Bronchial epithelial cell (primary cell): ENCODE results near the gene TAF3. TPM values are rescaled to one million over a fixed set of nuclear protein-coding genes. Genes with fewer than 3 reads are reported as not detected.

Experiments
- DNase-seq: peaks from one replicate; pipeline ENCODE4 v3.0.0-alpha.2; 2010; ENCODE audit warnings: low read depth
- FAIRE-seq: peaks from 2 replicates; lab custom pipeline; 2011; peaks lifted over from hg19 to GRCh38; lab: Jason Lieb, UNC
- H3K27me3 ChIP-seq: 2 replicates; pipeline ENCODE4 v1.5.1; 2011; ENCODE audit warnings: low read length; ENCODE audit not compliant: control insufficient read depth, insufficient read depth
- H3K36me3 ChIP-seq: 2 replicates; pipeline ENCODE4 v1.5.1; 2011; ENCODE audit warnings: low read length; ENCODE audit not compliant: control insufficient read depth, insufficient read depth
- H3K4me3 ChIP-seq: 2 replicates; pipeline ENCODE4 v1.5.1; 2011; ENCODE audit warnings: mild to moderate bottlenecking, low read depth, low read length, control low read depth
- CTCF ChIP-seq: IDR thresholded peaks from 2 replicates; pipeline ENCODE4 v1.5.1; 2011; ENCODE audit warnings: mild to moderate bottlenecking, moderate library complexity, low read length, control low read depth, inconsistent platforms; ENCODE audit not compliant: insufficient read depth, severe bottlenecking
- total RNA-seq: library from RNA; depleted of rRNA; stranded (reverse); fragments of >200 nt; gene quantifications from 2 replicates; pipeline ENCODE4 v1.2.1, GENCODE V29; 2014

Gene TAF3
- total RNA-seq, 1 donor from 2014 or later, result 1.3 TPM

- no peak for TF ChIP-seq CTCF
- Histone ChIP-seq H3K4me3 (no peak overlapping the region), H3K27me3 (peaks cover 73% of the 10 kb centered on the region), H3K36me3 (no peaks in the 10 kb centered on the region)
- no peak for FAIRE-seq
- DNase-seq, result no peak
Observed at GRCh38 chr10:8049045-8049864, 230.9 kb downstream of the TAF3 start.

- Histone ChIP-seq H3K4me3 (no peak overlapping the region), H3K36me3 (no peaks in the 10 kb centered on the region), H3K27me3 (peaks cover 70% of the 10 kb centered on the region)
- DNase-seq (no peak), FAIRE-seq (no peak)
- no peak for TF ChIP-seq CTCF
Observed at GRCh38 chr10:8049865-8050555, 231.7 kb downstream of the TAF3 start.

GRCh38 chr10:8050556-8051108, 232.3 kb downstream of the TAF3 start:
- Histone ChIP-seq H3K36me3 (no peaks in the 10 kb centered on the region), H3K27me3 (peaks cover 68% of the 10 kb centered on the region), H3K4me3 (no peak overlapping the region)
- FAIRE-seq (no peak), DNase-seq (no peak)
- no peak for TF ChIP-seq CTCF

DNA sequence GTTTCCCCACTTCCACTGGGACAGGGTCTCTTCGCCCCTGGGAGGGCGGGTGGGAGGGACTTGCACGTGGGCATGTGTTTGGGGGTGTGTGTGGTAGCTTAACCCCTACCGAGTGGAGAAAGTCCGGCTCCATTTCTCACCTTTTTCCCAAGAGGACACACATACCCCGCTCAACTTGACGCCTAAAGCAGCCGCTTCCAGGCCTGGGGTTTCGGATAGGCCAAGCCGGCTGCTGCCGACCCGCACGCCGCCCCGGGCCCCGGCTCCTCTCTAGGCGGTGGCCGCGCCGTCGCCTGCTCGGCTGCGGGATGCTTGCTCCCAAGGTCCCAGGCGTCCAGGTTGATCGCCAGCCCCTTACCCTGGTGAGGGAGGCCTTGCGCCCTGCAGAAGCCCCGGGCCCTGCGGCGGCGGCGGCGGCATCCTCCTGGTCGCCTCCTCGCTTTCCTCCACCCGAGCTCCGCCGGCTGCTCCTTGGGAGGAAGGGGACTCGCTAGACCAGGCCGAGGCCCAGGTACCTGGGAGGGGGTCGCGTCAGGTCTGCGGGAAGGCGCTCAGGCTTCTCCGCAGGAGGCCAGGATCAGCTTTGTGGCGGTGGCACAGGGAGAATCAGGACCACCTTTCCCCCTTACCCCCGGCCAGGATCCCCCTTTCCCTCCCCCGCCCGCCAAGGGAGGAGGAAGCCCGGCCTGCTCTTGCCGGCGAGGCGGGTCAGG, 233.0 kb downstream of the TAF3 start:
- H3K4me3 ChIP-seq, result no peak overlapping the region

More for the DNA sequence above, 233.0 kb downstream of the TAF3 start:
- no peak for DNase-seq
- FAIRE-seq, result no peak
- no peak for TF ChIP-seq CTCF
- Histone ChIP-seq H3K27me3 (peaks cover 67% of the 10 kb centered on the region), H3K36me3 (no peaks in the 10 kb centered on the region)
